GM12878 (cell line): ENCODE results near the gene HRC. TPM values are rescaled to one million over a fixed set of nuclear protein-coding genes. Genes with fewer than 3 reads are reported as not detected.

Experiments
- ATAC-seq: fragments of 200-7000 bp; cut with Tn5 transposase; 3 replicates; pipeline ENCODE4 v1.9.1; 2020; ENCODE audit warnings: mild to moderate bottlenecking, moderate library complexity
- BruUV-seq: library from RNA; stranded (reverse); fragments of 400-500 nt; replicated peaks from 2 replicates; lab custom pipeline; 2021; lab: Mats Ljungman, UMichigan
- CTCF ChIA-PET: fragments of 300-600 bp; sonication (Branson Sonifier 250); formaldehyde crosslinking; extraction: SDS; loops from one replicate; lab custom pipeline; 2021; ENCODE audit warnings: inconsistent platforms; lab: Yijun Ruan, JAX
- POLR2A ChIA-PET: fragments of 350-600 bp; formaldehyde crosslinking; extraction: SDS; loops from one replicate; lab custom pipeline; 2021; ENCODE audit warnings: inconsistent platforms; lab: Charles Lee
- RAD21 ChIA-PET: fragments of 300-600 bp; sonication (Branson Sonifier 250); formaldehyde crosslinking; loops from one replicate; lab custom pipeline; 2023; ENCODE audit warnings: antibody characterized with exemption; ENCODE audit not compliant: unreplicated experiment; lab: Charles Lee
- SMC1A ChIA-PET: fragments of 300-600 bp; sonication (Branson Sonifier 250); formaldehyde crosslinking; loops from one replicate; lab custom pipeline; 2023; ENCODE audit not compliant: unreplicated experiment, uncharacterized antibody; lab: Charles Lee
- DNase-seq: peaks from one replicate; pipeline ENCODE4 v3.0.0-alpha.2; 2011; ENCODE audit warnings: low read depth, low spot score
- FAIRE-seq: peaks from 3 replicates; lab custom pipeline; 2011; peaks lifted over from hg19 to GRCh38; lab: Jason Lieb, UNC
- H2AFZ ChIP-seq: 2 replicates; pipeline ENCODE4 v1.6.0; 2011; ENCODE audit warnings: low read depth, low read length, control low read depth; ENCODE audit not compliant: control insufficient read depth
- H3K27ac ChIP-seq: 2 replicates; pipeline ENCODE4 v1.5.1; 2011; ENCODE audit warnings: control low read depth; ENCODE audit not compliant: control insufficient read depth, insufficient read depth
- H3K27me3 ChIP-seq, 2 experiments: replicated peaks in 1 of 2; 2 replicates each; pipeline versions ENCODE4 v1.6.0 to v1.6.1; 2011; ENCODE audit warnings: low read length in 1 of 2; ENCODE audit not compliant: control insufficient read depth in 2 of 2, insufficient read depth in 2 of 2
- H3K36me3 ChIP-seq, 2 experiments: 2 replicates each; pipeline ENCODE4 v1.5.1; 2011; ENCODE audit warnings: low read length in 1 of 2; ENCODE audit not compliant: control insufficient read depth in 2 of 2, insufficient read depth in 2 of 2
- H3K4me1 ChIP-seq: 2 replicates; pipeline ENCODE4 v1.6.1; 2011; ENCODE audit warnings: mild to moderate bottlenecking, low read length, moderate library complexity, mixed read lengths; ENCODE audit not compliant: control insufficient read depth, insufficient read depth
- H3K4me2 ChIP-seq: 2 replicates; pipeline ENCODE4 v1.6.0; 2011; ENCODE audit warnings: control low read depth; ENCODE audit not compliant: control insufficient read depth, insufficient read depth
- H3K4me3 ChIP-seq: fragments of 200-600 bp; sonication (generic); 2 replicates; pipeline ENCODE4 v1.5.1; 2016
- H3K79me2 ChIP-seq: 2 replicates; pipeline ENCODE4 v1.6.0; 2011; ENCODE audit warnings: low read length; ENCODE audit not compliant: control insufficient read depth, insufficient read depth
- H3K9ac ChIP-seq: 2 replicates; pipeline ENCODE4 v1.8.0; 2011; ENCODE audit warnings: low read length, control low read depth, mixed read lengths; ENCODE audit not compliant: control insufficient read depth, insufficient read depth
- H3K9me3 ChIP-seq: replicated peaks from 3 replicates; pipeline ENCODE4 v1.5.1; 2011; ENCODE audit warnings: mild to moderate bottlenecking, low read length; ENCODE audit not compliant: control insufficient read depth, insufficient read depth
- H4K20me1 ChIP-seq: 2 replicates; pipeline ENCODE4 v1.6.0; 2011; ENCODE audit not compliant: control insufficient read depth, insufficient read depth
- CREM ChIP-seq: IDR thresholded peaks from 2 replicates; pipeline ENCODE4 v1.6.1; 2014; ENCODE audit warnings: antibody characterized with exemption, low read depth
- EP300 ChIP-seq, 2 experiments: fragments of 150-350 bp in 1 of 2; IDR thresholded peaks; 2 replicates each; pipeline ENCODE4 v1.6.1; 2011 to 2012; ENCODE audit warnings: low read depth in 2 of 2, low read length in 2 of 2, borderline replicate concordance in 1 of 2, improper control_type of control experiment in 1 of 2, inconsistent platforms in 1 of 2; ENCODE audit not compliant: control insufficient read depth in 1 of 2
- ESRRA ChIP-seq: IDR thresholded peaks from 2 replicates; pipeline ENCODE4 v1.6.1; 2012; ENCODE audit warnings: mild to moderate bottlenecking, low read length, improper control_type of control experiment
- HDAC6 ChIP-seq: fragments of 200-600 bp; sonication (generic); IDR thresholded peaks from one replicate; pipeline ENCODE4 v1.8.0; 2017; ENCODE audit warnings: antibody characterized with exemption; ENCODE audit not compliant: unreplicated experiment
- KLF5 ChIP-seq: fragments of 450-650 bp; IDR thresholded peaks from 2 replicates; pipeline ENCODE4 v1.6.1; 2014; ENCODE audit warnings: mild to moderate bottlenecking; ENCODE audit not compliant: partially characterized antibody
- MTA2 ChIP-seq: fragments of 450-650 bp; IDR thresholded peaks from 2 replicates; pipeline ENCODE4 v1.6.1; 2016; ENCODE audit warnings: low read depth, mild to moderate bottlenecking, moderate library complexity
- MYB ChIP-seq: fragments of 150-350 bp; IDR thresholded peaks from 2 replicates; pipeline ENCODE4 v1.6.1; 2014; ENCODE audit warnings: mild to moderate bottlenecking, low read depth, low read length, borderline replicate concordance
- RB1 ChIP-seq: fragments of 450-650 bp; formaldehyde crosslinking; IDR thresholded peaks from 2 replicates; pipeline ENCODE4 v1.6.1; 2017; ENCODE audit warnings: mild to moderate bottlenecking, borderline replicate concordance
- RUNX3 ChIP-seq: IDR thresholded peaks from 2 replicates; pipeline ENCODE4 v1.6.1; 2012; ENCODE audit warnings: low read length, inconsistent platforms
- ZNF207 ChIP-seq: fragments of 450-650 bp; IDR thresholded peaks from 2 replicates; pipeline ENCODE4 v1.6.1; 2014; ENCODE audit warnings: antibody characterized with exemption, mild to moderate bottlenecking, borderline replicate concordance
- ZNF217 ChIP-seq: fragments of 450-650 bp; IDR thresholded peaks from 2 replicates; pipeline ENCODE4 v1.6.1; 2017; ENCODE audit warnings: antibody characterized with exemption, mild to moderate bottlenecking
- ZNF24 ChIP-seq: fragments of 450-650 bp; IDR thresholded peaks from 2 replicates; pipeline ENCODE4 v1.6.1; 2017; ENCODE audit warnings: antibody characterized with exemption, mild to moderate bottlenecking
- WGBS: methylation state at CpG from one replicate; pipeline ENCODE4 v1.1.6; 2016; ENCODE audit warnings: low lambda C conversion rate; ENCODE audit not compliant: insufficient replicate concordance, insufficient coverage; ENCODE audit errors: missing lambda C conversion rate; 5-methylcytosine and 5-hydroxymethylcytosine counted together
- in situ Hi-C: fragments of 300-500 bp; cut with MboI; formaldehyde crosslinking; loops from 9 replicates; pipeline ENCODE4 v1.14.3; 2018; ENCODE audit warnings: mixed read lengths
- intact Hi-C: fragments of 100-400 bp; cut with micrococcal nuclease; formaldehyde crosslinking; loops from one replicate; pipeline ENCODE4 v1.14.2; 2022; ENCODE audit not compliant: unreplicated experiment
- polyA plus RNA-seq, 11 experiments: library from polyadenylated mRNA; depleted of rRNA in 4 of 11; unstranded in 6 of 11; stranded (reverse) in 5 of 11; fragments of >200 nt; fragmentation: Nextera tagmentation in 4 of 11; fragmentation: Illumina TruSeq in 1 of 11; extraction: Ambion mirVana in 4 of 11; extraction: Trizol in 1 of 11; gene quantifications; 1 replicate in 1 of 11; 2 replicates in 10 of 11; pipeline versions ENCODE4 v1.2.1 to v1.2.3, GENCODE V29; 2011 to 2016; ENCODE audit warnings: inconsistent platforms in 2 of 11, missing spikeins in 2 of 11, low read depth in 1 of 11
- total RNA-seq, 4 experiments: library from RNA; depleted of rRNA in 3 of 4; stranded (reverse); fragments of >200 nt in 3 of 4; fragmentation: Illumina TruSeq in 1 of 4; extraction: Trizol in 1 of 4; gene quantifications; 2 replicates each; pipeline versions ENCODE4 v1.2.1 to v1.2.3, GENCODE V29; 2013 to 2021
- TF ChIP-seq, protein P1 (sequence below): fragments of 450-650 bp; IDR thresholded peaks from 2 replicates; pipeline ENCODE4 v1.6.1; 2017; ENCODE audit warnings: borderline replicate concordance
- TF ChIP-seq, protein P2 (sequence below): fragments of 450-650 bp; IDR thresholded peaks from 2 replicates; pipeline ENCODE4 v1.6.1; 2017; ENCODE audit warnings: low read depth, mild to moderate bottlenecking, moderate library complexity
- TF ChIP-seq, protein P3 (sequence below): IDR thresholded peaks from 2 replicates; pipeline ENCODE4 v1.6.1; 2012; ENCODE audit warnings: low read length, inconsistent platforms
- TF ChIP-seq, protein P4 (sequence below): fragments of 450-650 bp; IDR thresholded peaks from 2 replicates; pipeline ENCODE4 v1.6.1; 2016; ENCODE audit warnings: mild to moderate bottlenecking

HRC gene
- total and polyA plus RNA-seq, 10 of the 15 experiments (the other 5 are each of a cell fraction or from before 2014, with no cell fraction given): 0.10 TPM; not detected in 9

DNA sequence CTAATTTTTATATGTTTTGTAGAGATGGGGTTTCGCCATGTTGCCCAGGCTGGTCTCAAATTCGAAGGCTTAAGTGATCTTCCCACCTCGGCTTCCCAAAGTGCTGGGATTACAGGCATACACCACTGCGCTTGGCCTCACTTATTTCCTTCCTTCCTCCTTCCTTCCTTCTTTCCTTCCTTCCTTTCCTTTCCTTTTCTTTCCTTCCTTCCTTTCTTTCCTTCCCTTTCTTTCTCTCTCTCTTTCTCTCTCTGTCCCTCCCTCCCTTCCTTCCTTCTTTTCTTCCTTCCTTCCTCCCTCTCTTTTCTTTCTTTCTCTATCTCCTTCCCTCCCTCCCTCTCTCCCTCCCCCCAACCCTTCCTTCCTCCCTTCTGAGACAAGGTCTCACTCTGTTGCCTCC lies 39.2 kb upstream of the HRC start (continued):
- no peak for TF ChIP-seq EP300 (IDR thresholded peaks at IDR 0.05; ENCODE audit: borderline replicate concordance in 1 of 2, control insufficient read depth in 1 of 2, low read depth in 2 of 2, low read length in 2 of 2)

GRCh38 chr19:49193822-49194394 lies 38.7 kb upstream of the HRC start:
- no peak overlapping the region for H2AFZ ChIP-seq
- ATAC-seq (no peak), FAIRE-seq (no peak), DNase-seq (no peak)
- in situ Hi-C loops (no loop called here), intact Hi-C loops (no loop called here)
- H3K36me3 ChIP-seq: no peaks in the 10 kb centered on the region
- H3K9me3 ChIP-seq: no peaks in the 10 kb centered on the region
- H4K20me1 ChIP-seq: no peaks in the 10 kb centered on the region
- H3K4me1 ChIP-seq: no peaks in the 10 kb centered on the region
- H3K27ac ChIP-seq: no peak overlapping the region
- WGBS: 77% methylated on average over 6 of the region's 6 CpGs
- CTCF ChIA-PET: interaction anchor here (0.6 to 1.0 kb wide), 4 partner anchors 25 to 137 kb away, joined by 3 to 4 read pairs (median 3); no protein-coding TSS in a partner anchor
- BruUV-seq: no TSS peak
- RAD21 ChIA-PET: interaction anchor here (0.6 to 1.0 kb wide), 2 partner anchors 96 to 249 kb away, joined by 3 read pairs; no protein-coding TSS in a partner anchor
- no peaks in the 10 kb centered on the region for H3K79me2 ChIP-seq
- H3K9ac ChIP-seq: no peak overlapping the region
- H3K27me3 ChIP-seq: no peaks in the 10 kb centered on the region
- SMC1A ChIA-PET: no interaction called here
- H3K4me3 ChIP-seq: no peak overlapping the region
- POLR2A ChIA-PET: no interaction called here
- H3K4me2 ChIP-seq: no peak overlapping the region
- TF ChIP-seq, protein P1, sequence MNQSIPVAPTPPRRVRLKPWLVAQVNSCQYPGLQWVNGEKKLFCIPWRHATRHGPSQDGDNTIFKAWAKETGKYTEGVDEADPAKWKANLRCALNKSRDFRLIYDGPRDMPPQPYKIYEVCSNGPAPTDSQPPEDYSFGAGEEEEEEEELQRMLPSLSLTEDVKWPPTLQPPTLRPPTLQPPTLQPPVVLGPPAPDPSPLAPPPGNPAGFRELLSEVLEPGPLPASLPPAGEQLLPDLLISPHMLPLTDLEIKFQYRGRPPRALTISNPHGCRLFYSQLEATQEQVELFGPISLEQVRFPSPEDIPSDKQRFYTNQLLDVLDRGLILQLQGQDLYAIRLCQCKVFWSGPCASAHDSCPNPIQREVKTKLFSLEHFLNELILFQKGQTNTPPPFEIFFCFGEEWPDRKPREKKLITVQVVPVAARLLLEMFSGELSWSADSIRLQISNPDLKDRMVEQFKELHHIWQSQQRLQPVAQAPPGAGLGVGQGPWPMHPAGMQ: no peak
- TF ChIP-seq, protein P2, sequence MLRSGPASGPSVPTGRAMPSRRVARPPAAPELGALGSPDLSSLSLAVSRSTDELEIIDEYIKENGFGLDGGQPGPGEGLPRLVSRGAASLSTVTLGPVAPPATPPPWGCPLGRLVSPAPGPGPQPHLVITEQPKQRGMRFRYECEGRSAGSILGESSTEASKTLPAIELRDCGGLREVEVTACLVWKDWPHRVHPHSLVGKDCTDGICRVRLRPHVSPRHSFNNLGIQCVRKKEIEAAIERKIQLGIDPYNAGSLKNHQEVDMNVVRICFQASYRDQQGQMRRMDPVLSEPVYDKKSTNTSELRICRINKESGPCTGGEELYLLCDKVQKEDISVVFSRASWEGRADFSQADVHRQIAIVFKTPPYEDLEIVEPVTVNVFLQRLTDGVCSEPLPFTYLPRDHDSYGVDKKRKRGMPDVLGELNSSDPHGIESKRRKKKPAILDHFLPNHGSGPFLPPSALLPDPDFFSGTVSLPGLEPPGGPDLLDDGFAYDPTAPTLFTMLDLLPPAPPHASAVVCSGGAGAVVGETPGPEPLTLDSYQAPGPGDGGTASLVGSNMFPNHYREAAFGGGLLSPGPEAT: no peak
- TF ChIP-seq ZNF24 (no peak), RB1 (no peak), CREM (no peak), ZNF207 (no peak), ZNF217 (no peak), HDAC6 (no peak), ESRRA (no peak), KLF5 (no peak), MYB (no peak), MTA2 (no peak), RUNX3 (no peak)
- TF ChIP-seq, protein P3, sequence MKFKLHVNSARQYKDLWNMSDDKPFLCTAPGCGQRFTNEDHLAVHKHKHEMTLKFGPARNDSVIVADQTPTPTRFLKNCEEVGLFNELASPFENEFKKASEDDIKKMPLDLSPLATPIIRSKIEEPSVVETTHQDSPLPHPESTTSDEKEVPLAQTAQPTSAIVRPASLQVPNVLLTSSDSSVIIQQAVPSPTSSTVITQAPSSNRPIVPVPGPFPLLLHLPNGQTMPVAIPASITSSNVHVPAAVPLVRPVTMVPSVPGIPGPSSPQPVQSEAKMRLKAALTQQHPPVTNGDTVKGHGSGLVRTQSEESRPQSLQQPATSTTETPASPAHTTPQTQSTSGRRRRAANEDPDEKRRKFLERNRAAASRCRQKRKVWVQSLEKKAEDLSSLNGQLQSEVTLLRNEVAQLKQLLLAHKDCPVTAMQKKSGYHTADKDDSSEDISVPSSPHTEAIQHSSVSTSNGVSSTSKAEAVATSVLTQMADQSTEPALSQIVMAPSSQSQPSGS: no peak
- TF ChIP-seq, protein P4, sequence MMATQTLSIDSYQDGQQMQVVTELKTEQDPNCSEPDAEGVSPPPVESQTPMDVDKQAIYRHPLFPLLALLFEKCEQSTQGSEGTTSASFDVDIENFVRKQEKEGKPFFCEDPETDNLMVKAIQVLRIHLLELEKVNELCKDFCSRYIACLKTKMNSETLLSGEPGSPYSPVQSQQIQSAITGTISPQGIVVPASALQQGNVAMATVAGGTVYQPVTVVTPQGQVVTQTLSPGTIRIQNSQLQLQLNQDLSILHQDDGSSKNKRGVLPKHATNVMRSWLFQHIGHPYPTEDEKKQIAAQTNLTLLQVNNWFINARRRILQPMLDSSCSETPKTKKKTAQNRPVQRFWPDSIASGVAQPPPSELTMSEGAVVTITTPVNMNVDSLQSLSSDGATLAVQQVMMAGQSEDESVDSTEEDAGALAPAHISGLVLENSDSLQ: no peak
